Limb (tissue), 2 donors: ENCODE measurements around the gene GSK3A.

Source experiments
- DNase-seq, 2 donors: peaks; one replicate each; pipeline ENCODE4 v3.0.0-alpha.2; 2016; ENCODE audit errors: extremely low spot score in 2 of 2

Gene GSK3A

GRCh38 chr19:42249769-42250168 is 7.4 kb upstream of the GSK3A start:
- no peak for DNase-seq

GRCh38 chr19:42249149-42249750 is 6.8 kb upstream of the GSK3A start:
- DNase-seq, result no peak

GRCh38 chr19:42248270-42249148 is 6.1 kb upstream of the GSK3A start:
- DNase-seq, result no peak

GRCh38 chr19:42247640-42248199 is 5.3 kb upstream of the GSK3A start:
- no peak for DNase-seq

GRCh38 chr19:42246922-42247639 is 4.7 kb upstream of the GSK3A start:
- no peak for DNase-seq

- DNase-seq, result peak; percentile 33 to 75
Observed at GRCh38 chr19:42246143-42246921, 3.9 kb upstream of the GSK3A start.

- no peak for DNase-seq
Observed at GRCh38 chr19:42245231-42245630, 2.8 kb upstream of the GSK3A start.

GRCh38 chr19:42244347-42245220 is 2.2 kb upstream of the GSK3A start:
- DNase-seq, result peak; percentile 94 to 96

- no peak for DNase-seq
Observed at GRCh38 chr19:42242069-42242511, 312 bp downstream of the GSK3A start.

- no peak for DNase-seq
Observed at GRCh38 chr19:42241279-42241678, 1.1 kb downstream of the GSK3A start.

GRCh38 chr19:42239544-42240220 is 2.7 kb downstream of the GSK3A start:
- DNase-seq, result no peak

GRCh38 chr19:42235181-42235580 is 7.2 kb downstream of the GSK3A start:
- no peak for DNase-seq

- DNase-seq, result no peak
Observed at GRCh38 chr19:42234364-42234763, 8.0 kb downstream of the GSK3A start.

GRCh38 chr19:42233678-42234292 is 8.6 kb downstream of the GSK3A start:
- no peak for DNase-seq

GRCh38 chr19:42233106-42233505 is 9.3 kb downstream of the GSK3A start:
- no peak for DNase-seq

- no peak for DNase-seq
Observed at GRCh38 chr19:42232435-42232834, 10.0 kb downstream of the GSK3A start.

- DNase-seq, result no peak
Observed at GRCh38 chr19:42230571-42230970, 11.8 kb downstream of the GSK3A start.

- DNase-seq, result no peak
Observed at GRCh38 chr19:42229855-42230351, 12.5 kb downstream of the GSK3A start.

- no peak for DNase-seq
Observed at GRCh38 chr19:42229301-42229854, 13.0 kb downstream of the GSK3A start.
